CD4-positive, alpha-beta T cell treated with Interleukin-12 subunit alpha and Interleukin-12 subunit beta, for 1 hour (primary cell): Measurements from ENCODE around the gene RECQL5.

Experiments used
- DNase-seq: peaks from one replicate; pipeline ENCODE4 v3.0.0-alpha.2; 2020

The RECQL5 gene

GRCh38 chr17:75685499-75685898, 18.5 kb upstream of the RECQL5 start:
- no peak for DNase-seq

DNA sequence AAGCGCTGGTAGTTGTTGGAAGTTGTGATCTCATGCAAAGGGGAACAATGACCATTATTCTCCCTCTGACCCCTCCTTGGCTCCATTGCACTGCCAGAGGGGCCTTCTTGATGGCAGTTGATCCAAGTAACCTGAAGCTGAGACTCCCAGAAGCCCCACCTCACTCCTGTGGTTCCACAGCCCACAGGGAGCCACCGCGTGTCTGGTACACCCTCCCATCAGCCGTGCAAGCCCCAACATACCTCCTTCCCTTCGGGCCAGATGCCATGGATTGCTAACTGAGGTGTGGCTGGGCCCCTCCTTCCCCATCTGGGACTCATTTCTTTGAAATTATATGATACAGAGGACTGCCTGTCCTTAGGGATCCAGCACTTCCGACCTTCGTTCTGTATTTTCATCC, 18.0 kb upstream of the RECQL5 start:
- no peak for DNase-seq

DNA sequence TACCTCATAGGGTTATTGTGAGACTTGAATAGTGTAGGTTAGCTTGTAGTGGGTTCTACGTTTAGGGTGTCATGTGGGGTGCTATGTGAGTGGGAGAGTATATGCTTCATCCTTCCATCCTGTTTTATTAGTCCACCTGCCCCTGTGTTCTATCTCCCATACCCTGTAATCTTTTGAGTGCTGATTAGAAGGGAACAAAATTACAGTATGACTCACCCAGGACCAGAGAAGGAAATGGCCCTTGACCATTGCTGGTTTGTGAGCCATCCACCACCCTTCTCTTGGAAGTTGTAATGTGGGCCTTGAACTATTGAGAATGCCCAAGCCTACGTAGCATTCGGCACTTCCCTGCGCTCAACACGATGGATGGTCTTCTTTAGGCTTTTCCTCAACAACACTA, 17.3 kb upstream of the RECQL5 start:
- DNase-seq: no peak

DNA sequence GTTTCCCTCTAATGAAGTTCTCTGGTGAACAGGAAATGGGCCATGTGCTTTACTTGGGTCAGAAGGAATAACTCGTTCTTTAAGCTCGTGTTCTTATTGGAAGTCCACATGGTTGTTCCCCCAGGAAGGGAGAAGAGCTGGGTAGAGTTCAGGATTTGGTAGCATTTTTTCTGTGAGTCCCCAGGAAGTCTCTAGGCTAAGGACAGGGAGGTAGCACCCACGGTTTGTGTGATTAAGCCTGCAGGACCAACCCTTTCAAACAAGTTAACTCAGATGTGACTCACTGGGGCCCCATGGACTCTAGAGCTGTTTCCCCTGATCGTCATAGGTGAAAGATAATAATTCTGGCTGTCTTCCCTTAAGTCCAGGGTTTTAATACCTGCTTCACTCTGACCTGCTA, 16.6 kb upstream of the RECQL5 start:
- no peak for DNase-seq

- DNase-seq: no peak
These were observed 14.3 kb upstream of the RECQL5 start for GRCh38 chr17:75681289-75681688.

- no peak for DNase-seq
These were observed 13.5 kb upstream of the RECQL5 start for GRCh38 chr17:75680431-75680830.

- no peak for DNase-seq
These were observed 12.8 kb upstream of the RECQL5 start for GRCh38 chr17:75679706-75680211.

GRCh38 chr17:75676461-75676860, 9.5 kb upstream of the RECQL5 start:
- DNase-seq: no peak

- no peak for DNase-seq
These were observed 6.5 kb upstream of the RECQL5 start for GRCh38 chr17:75673487-75673886.

GRCh38 chr17:75672011-75672410, 5.1 kb upstream of the RECQL5 start:
- DNase-seq: no peak

GRCh38 chr17:75670868-75671267, 3.9 kb upstream of the RECQL5 start:
- no peak for DNase-seq

GRCh38 chr17:75668489-75668888, 1.5 kb upstream of the RECQL5 start:
- no peak for DNase-seq

DNA sequence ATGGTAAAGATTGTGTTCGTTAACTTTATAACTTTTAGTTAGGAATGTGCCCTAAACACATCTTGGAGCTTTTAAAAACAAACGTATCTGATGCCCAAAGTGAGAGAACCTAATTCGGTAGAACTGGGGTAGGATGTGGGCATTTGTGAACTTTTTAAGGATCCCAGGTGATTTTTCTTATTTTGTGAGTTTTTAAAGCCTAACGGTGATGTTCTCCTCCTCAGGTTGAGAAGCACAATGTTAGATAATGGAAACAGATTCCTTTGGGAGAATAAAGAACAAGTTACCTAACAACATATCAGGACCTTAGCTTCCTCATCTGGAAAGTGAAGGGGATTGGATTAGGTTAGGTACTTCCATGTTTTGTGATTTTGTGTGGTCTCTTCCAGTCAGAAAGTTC, 871 bp upstream of the RECQL5 start:
- no peak for DNase-seq

GRCh38 chr17:75665981-75666380, 973 bp downstream of the RECQL5 start:
- no peak for DNase-seq

DNA sequence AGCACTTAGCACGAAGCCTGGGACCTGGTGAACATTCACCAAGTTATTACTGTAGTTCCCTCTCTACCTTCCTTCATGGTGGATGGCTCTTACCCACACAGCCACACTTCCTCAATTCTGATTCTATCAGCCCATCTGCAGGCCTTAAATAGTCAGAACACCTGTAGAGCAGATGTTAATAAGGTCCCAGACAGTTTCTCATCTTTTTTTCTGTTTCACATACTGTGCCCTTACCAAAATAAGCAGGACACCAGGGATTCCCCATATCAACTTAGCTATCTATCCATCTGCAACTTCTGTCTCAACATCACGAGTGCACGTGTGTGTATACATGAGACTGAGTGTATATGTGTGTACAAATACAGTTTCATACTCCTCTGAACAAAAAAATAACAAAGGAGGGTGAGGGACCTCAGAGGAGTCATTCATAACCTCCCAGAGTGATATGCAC, 2.8 kb downstream of the RECQL5 start:
- no peak for DNase-seq

- DNase-seq: no peak
These were observed 4.4 kb downstream of the RECQL5 start for GRCh38 chr17:75662511-75662910.

GRCh38 chr17:75661531-75661930, 5.4 kb downstream of the RECQL5 start:
- DNase-seq: no peak

DNA sequence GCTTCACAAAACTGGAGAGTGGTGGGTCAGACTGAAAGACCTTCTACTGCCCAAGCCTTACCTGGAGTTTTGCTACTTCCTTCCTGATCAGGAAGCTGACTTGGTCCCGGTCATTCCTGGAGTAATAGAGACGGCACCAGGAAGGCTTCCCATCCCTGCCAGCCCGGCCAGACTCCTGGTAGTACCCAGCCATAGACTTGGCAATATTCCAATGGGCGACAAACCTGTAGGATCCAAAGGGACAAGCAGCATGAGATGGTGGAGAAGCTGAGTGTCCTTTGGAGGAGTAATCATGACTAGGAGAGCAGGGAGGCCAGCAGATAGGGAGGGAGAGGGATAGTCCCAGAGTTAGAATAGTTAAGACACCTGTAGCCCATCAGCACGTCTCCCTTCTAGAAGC, 8.7 kb downstream of the RECQL5 start:
- DNase-seq: no peak

GRCh38 chr17:75654176-75654575, 12.8 kb downstream of the RECQL5 start:
- DNase-seq: no peak

DNA sequence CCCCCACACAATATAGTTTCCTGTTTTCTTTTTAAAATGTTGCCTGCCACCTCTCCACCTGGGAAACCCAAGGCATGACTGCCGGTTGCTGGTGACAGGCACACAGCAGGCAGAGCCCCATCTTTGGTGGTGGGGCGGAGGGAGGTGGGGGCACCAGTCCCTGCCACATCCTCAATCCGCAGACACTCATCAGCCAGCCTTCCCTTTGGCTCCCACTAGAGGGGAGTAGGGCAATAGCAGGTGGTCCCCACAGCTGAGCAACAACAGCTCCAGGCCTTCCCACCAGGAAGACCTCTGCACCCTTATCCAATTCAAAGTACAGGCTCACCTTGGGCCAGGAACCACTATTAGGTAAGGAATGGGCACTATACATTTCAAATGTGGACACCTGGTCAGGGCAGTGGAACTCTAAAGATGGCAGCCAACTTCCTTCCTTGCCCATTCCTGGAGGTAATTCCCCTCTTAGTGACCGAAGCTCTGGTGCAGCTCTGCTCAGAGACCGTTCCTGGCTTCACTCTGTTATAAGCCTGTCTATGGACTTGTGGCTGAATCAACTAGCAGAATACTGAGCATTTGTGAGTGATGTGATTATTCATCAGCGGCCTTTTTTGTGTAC, 13.9 kb downstream of the RECQL5 start:
- DNase-seq: peak; percentile 30

DNA sequence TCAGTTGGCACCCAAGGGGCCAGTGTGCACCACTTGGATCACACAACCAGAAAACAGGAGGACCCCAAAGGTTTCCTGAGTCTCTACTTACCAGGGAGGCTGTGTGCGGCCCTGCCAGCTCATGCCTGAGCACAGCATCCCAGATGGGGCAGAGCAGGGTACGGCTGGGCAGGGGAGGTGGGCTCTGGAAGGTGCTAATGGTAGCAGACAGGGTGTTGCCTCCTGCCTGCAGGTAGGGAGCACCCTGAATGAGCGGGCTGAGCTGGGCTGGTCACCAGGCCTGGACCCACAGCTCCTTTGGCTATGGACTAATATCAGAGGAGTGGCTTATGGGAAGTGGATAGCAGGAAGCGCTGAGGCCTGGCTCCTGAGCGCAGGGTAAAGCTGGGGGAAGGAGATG, 14.6 kb downstream of the RECQL5 start:
- DNase-seq: no peak

- DNase-seq: no peak
These were observed 16.1 kb downstream of the RECQL5 start for GRCh38 chr17:75650874-75651273.

- no peak for DNase-seq
These were observed 17.3 kb downstream of the RECQL5 start for GRCh38 chr17:75649687-75650086.

GRCh38 chr17:75647921-75648320, 19.0 kb downstream of the RECQL5 start:
- DNase-seq: no peak

DNA sequence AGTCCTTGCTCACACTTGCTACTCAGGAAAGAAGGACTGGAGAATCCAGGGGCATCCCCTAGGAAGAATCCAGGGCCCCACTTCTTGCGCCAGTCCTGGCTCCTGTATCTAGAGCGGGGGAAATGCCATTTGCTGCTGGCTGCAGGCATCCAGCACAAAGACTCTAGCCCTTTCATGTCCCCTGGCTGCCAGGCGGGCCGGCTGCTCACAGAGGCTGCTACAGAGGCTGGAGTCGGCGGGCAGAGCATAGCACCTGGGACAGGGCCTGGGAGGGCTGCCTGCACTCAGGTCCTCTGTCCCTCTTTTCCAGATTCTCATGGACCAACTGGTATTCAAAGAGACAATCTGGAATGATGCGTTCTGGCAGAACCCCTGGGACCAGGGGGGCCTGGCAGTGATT, 19.9 kb downstream of the RECQL5 start:
- no peak for DNase-seq

- DNase-seq: no peak
These were observed 20.3 kb downstream of the RECQL5 start for GRCh38 chr17:75646638-75646992.
